Measurements from ENCODE around the gene CYTH1.

CYTH1 gene

DNA sequence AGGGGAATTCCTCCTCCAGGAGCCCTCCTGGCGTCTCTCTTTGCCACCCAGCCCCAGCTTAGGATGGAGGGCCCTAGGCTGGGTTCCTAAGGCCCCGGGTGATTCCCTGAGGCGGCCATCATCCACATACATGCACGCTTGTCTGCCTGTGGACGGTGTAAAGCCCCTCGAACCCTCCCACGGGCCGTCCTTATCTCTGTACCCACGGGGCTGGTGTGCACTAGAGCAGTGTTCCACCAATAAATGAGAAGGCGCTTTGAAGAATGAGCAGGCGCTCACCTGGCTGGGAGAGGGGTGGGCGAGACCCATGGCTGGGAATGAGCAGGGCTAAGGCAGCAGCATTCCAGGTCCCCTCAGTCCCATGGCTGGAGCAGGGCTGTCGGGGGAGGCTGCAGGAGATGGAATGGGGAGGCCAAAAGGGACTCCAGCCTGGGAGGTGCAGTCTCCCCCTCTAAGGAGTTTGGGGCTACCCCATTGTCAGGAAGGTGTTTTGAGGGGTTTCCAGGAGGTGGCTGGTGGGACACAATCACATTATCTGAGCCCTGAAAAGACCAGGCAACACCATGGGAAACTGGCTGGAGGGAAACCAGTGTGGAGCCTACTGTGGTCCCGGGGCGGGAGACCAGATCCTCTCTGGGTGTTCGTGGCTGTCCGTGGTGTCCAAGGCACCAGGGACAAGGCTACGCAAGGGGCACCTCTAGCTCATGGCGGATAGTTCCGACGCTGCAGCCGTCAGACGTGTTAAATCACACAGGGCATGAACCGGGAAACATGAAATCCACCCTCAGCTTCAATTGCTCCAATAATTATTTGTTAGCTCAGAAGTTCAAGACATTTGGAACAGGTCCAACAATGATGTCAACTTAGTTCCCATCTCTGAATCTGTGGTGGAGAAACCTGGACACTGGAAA lies 117.3 kb downstream of the CYTH1 start:
- H3K9ac ChIP-seq: no peak overlapping the region
- no peaks in the 10 kb centered on the region for H3K4me1 ChIP-seq
- no peaks in the 10 kb centered on the region for H3K27me3 ChIP-seq (ENCODE audit: control insufficient read depth, insufficient read depth, low read length)
- H3K36me3 ChIP-seq (ENCODE audit: control insufficient read depth, insufficient read depth, low read length): no peaks in the 10 kb centered on the region
- H3K4me2 ChIP-seq (ENCODE audit: low read length): no peak overlapping the region
- H2AFZ ChIP-seq: no peak overlapping the region
- no peak overlapping the region for H3K4me3 ChIP-seq (ENCODE audit: low read depth, low read length)
- TF ChIP-seq, protein P1, sequence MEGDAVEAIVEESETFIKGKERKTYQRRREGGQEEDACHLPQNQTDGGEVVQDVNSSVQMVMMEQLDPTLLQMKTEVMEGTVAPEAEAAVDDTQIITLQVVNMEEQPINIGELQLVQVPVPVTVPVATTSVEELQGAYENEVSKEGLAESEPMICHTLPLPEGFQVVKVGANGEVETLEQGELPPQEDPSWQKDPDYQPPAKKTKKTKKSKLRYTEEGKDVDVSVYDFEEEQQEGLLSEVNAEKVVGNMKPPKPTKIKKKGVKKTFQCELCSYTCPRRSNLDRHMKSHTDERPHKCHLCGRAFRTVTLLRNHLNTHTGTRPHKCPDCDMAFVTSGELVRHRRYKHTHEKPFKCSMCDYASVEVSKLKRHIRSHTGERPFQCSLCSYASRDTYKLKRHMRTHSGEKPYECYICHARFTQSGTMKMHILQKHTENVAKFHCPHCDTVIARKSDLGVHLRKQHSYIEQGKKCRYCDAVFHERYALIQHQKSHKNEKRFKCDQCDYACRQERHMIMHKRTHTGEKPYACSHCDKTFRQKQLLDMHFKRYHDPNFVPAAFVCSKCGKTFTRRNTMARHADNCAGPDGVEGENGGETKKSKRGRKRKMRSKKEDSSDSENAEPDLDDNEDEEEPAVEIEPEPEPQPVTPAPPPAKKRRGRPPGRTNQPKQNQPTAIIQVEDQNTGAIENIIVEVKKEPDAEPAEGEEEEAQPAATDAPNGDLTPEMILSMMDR (IDR thresholded peaks at IDR 0.05): no peak
- H3K79me2 ChIP-seq: no peaks in the 10 kb centered on the region
- H3K27ac ChIP-seq: no peak overlapping the region
- H3K9me3 ChIP-seq (ENCODE audit: control insufficient read depth, low read length): no peaks in the 10 kb centered on the region

DNA sequence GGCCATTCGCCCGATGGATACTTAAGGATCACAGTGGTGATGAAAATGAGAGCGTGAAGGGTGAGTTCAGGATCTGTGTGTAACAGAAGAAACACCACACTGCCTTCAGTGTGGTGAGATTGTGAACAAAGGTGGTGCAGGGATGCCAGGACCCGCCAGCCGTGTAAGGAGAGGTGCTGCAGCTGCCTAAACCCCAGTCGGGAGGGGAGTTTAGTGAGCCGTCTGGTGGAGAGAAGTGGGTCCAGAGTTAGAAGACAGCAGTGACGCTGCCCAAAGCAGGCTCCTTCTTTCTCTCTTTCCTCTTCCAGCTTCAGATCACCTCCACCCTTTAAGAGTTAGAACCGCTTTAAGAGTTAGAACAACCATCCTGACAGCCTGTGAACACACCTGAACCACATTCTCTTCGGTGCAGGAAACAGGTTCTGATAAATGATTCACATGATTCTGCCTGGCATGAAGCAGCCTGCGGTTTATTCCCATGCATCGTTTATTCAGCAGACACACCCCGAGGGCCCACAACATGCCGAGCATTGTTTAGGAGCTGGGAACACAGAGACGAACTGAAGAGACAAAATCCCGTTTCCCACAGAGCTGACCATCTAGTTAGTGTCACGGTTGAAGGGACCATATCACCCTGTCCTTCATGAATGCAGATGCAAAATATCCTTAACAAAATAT lies 120.8 kb downstream of the CYTH1 start:
- Histone ChIP-seq H3K36me3 (ENCODE audit: control insufficient read depth, insufficient read depth, low read length) (no peaks in the 10 kb centered on the region), H3K27me3 (ENCODE audit: control insufficient read depth, insufficient read depth, low read length) (no peaks in the 10 kb centered on the region), H3K9me3 (ENCODE audit: control insufficient read depth, low read length) (no peaks in the 10 kb centered on the region), H3K4me2 (ENCODE audit: low read length) (no peak overlapping the region), H3K9ac (no peak overlapping the region), H3K4me3 (ENCODE audit: low read depth, low read length) (no peak overlapping the region), H3K79me2 (no peaks in the 10 kb centered on the region), H3K4me1 (no peaks in the 10 kb centered on the region), H3K27ac (no peak overlapping the region), H2AFZ (no peak overlapping the region)
- TF ChIP-seq, protein P1 (IDR thresholded peaks at IDR 0.05): no peak

DNA sequence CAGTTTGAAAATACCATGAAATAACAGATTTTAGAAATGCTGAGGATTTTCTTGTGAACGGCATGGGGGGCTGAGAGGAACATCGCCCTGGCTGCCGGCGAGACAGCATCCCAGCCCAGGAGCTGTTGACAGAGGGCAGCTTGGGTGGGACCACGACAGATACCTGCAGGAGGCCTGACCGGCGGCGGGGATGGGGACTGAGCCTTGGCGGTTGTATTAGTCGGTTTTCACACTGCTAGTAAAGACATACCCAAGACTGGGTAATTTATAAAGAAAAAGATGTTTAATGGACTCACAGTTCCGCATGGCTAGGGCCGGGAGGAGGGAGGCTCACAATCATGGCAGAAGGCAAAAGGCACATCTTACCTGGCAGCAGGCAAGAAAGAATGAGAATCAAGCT lies 122.5 kb downstream of the CYTH1 start:
- TF ChIP-seq, protein P1 (IDR thresholded peaks at IDR 0.05): no peak
- Histone ChIP-seq H3K4me3 (ENCODE audit: low read depth, low read length) (no peak overlapping the region), H3K27ac (no peak overlapping the region), H3K36me3 (ENCODE audit: control insufficient read depth, insufficient read depth, low read length) (no peaks in the 10 kb centered on the region), H3K4me2 (ENCODE audit: low read length) (no peak overlapping the region), H3K27me3 (ENCODE audit: control insufficient read depth, insufficient read depth, low read length) (no peaks in the 10 kb centered on the region), H3K4me1 (peaks cover 2% of the 10 kb centered on the region), H2AFZ (no peak overlapping the region), H3K9ac (no peak overlapping the region), H3K9me3 (ENCODE audit: control insufficient read depth, low read length) (no peaks in the 10 kb centered on the region), H3K79me2 (no peaks in the 10 kb centered on the region)

DNA sequence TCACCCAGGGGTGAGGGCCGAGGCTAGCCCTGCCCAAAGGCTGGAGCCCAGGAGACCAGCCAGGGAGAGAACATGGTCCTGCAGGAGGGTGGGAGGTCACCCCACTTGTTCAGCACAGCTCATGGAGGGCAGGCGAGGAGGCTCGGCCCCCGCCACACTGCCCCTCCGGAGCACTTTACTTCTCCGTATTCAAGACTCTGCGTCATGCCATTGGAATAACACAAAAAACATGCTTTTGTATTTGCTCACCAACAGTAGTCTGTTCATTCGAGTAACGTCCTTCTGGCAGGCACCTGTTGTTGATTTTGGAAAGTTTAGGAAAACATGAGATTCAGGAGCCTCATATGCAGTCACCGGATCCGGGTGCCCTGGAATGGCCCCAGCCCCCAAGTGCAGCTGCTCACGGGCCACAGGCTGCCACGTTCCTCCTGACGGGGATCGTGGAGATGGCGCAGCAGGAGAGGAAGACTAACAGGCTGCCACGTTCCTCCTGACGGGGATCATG lies 123.7 kb downstream of the CYTH1 start:
- Histone ChIP-seq H3K79me2 (no peaks in the 10 kb centered on the region), H3K27me3 (ENCODE audit: control insufficient read depth, insufficient read depth, low read length) (no peaks in the 10 kb centered on the region), H2AFZ (no peak overlapping the region), H3K9me3 (ENCODE audit: control insufficient read depth, low read length) (no peaks in the 10 kb centered on the region), H3K36me3 (ENCODE audit: control insufficient read depth, insufficient read depth, low read length) (no peaks in the 10 kb centered on the region), H3K27ac (no peak overlapping the region), H3K9ac (no peak overlapping the region), H3K4me1 (peaks cover 5% of the 10 kb centered on the region), H3K4me3 (ENCODE audit: low read depth, low read length) (no peak overlapping the region), H3K4me2 (ENCODE audit: low read length) (no peak overlapping the region)
- TF ChIP-seq, protein P1 (IDR thresholded peaks at IDR 0.05): no peak

Measured in parathyroid adenoma (tissue), 2 donors.